Myocyte (in vitro differentiated cells): ENCODE results near the gene TMEM132C. TPM values are rescaled to one million over a fixed set of nuclear protein-coding genes. Genes with fewer than 3 reads are reported as not detected.

Experiments used
- DNase-seq: peaks from one replicate; pipeline ENCODE4 v3.0.0-alpha.2; 2012; ENCODE audit warnings: low read depth
- total RNA-seq: library from RNA; depleted of rRNA; stranded (reverse); fragments of >200 nt; gene quantifications from 2 replicates; pipeline ENCODE4 v1.2.3, GENCODE V29; 2014

Gene TMEM132C
- total RNA-seq, 1 donor from 2014 or later: not detected

DNA sequence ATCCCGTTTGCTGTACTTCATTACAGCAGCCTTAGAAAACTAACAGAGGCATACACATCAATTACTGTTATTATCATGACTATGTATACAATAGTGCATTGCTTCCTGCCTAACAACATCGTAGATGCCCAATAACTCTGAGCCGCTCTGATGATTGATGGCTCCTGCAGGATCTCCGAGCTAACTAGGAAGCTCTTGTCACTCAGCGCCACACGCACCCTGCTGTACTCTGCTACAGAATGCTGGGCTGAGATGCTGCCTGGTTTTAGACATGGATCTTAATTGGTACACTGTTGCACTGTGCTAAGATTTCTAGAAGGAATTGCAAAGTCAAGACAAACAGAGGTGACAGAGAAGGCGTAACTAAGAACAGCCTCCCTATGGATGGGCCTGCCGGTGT, 387.5 kb downstream of the TMEM132C start:
- no peak for DNase-seq

DNA sequence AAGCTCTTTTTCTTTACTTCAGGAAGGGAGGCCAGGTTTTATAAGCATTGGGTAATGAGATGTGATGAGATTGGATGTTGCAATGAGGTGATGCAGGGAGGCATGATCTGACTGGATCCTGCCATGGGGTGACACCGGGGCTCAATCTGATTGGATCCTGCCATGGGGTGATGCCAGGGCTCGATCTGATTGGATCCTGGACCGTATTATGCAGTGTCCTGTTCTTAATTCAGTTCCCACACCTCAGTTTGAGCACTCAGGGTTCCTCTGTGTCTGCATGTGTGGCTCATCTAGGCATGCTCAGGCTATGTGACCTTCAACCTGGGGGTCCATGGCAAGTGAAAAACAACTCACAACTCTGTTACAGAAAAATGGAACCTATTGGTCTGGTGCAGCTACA, 390.4 kb downstream of the TMEM132C start:
- no peak for DNase-seq

DNA sequence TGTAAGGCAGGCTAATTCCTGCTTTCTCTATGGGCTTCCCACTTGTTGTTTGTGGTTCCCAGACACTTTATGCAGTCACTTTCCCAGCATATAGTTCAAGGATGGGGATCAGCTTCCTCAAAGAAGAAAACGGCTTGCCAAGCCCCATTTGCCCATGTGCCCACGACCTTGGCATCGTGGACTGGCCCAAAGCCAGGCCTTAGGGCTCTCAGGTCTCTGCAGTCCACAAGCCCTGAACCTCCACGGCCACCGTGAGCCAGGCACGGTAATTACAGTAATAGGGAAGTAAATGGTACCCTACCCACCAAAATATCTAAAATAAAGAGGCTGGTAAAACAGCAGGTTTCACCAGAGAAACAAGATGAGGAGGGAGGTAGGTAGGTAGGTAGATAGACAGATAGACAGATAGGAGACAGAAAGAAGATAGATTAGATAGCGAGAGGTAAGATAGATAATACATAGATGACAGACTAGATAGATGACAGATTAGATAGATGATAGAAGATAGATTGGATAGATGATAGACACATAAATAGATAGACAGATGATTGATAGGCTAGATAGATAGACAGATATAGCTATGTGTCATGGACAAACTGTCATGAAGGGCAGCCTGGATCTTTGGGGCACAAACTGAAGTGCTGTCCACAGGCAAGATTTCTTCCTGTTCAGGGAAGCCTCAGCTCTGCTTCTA, 393.7 kb downstream of the TMEM132C start:
- DNase-seq: no peak

DNA sequence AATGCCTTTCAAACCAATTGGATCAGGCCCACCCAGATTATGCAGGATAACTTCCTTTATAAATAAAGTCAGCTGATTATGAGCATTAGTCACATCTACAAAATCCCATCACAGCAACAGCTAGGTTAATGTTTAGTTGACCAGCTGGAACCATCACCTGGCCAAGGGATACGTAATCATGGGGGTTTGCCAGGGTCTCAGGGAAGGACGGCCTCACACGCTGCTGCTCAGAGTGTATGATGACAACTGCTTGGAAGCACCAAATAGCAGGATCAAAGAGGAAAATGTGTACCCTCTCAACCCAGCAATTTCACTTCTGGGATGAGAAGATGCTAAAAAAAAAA, 394.2 kb downstream of the TMEM132C start:
- no peak for DNase-seq

DNA sequence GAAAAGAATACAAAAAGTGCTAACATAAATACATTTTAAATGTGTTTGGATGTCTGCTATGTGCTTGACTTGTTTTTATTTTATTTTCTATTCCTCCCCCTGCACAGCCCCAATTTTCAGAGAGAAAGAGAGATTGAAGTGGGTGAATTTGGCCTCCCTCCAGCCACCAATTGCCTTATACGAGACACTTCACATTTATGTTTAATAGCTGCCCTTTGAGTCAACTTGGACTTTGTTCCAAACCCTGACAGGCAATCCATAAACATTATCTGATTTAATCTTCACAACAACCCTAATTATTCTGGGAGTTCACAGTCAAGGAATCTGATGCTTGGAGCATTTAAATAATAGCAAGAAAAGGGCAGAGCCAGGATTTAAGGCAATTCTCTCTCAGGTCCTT, 395.1 kb downstream of the TMEM132C start:
- DNase-seq: no peak

DNA sequence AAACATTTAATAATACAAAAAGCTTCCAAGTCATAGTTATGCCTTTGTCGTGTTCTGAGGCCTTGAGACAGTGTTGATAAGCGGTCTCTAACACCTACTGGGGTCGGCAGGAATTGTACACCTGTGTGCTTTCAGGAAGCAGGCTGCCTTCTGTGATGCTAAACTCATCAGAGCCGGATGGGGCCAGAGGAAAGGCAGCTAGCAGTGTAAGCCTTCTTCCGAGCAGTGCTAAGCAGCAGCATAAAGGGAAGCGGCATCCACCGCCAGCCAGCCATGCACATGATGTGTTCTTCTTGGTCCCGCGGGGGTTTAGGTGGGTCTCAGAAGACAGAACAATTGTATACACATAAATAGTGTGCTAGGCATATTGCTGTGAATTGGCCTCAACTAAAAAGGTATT, 397.5 kb downstream of the TMEM132C start:
- no peak for DNase-seq

DNA sequence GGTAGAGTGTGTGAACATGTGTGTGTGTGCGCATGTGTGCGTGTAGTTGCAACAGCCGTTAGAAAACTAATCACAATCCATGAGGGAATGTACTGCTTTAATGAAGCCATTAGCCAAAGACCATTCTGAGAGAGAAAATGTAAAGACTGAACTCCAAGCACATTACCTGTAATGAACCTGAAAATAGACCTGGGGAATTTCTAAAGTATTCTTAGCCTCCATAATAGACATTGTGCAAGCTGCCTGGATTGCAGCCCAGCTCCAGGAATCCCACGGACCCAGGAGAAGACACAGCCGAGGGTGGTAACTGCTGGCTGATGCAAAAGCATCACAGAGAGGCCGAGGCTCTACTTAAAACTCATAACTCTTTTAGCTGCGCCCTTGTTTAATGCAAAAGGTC, 400.2 kb downstream of the TMEM132C start:
- DNase-seq: no peak

DNA sequence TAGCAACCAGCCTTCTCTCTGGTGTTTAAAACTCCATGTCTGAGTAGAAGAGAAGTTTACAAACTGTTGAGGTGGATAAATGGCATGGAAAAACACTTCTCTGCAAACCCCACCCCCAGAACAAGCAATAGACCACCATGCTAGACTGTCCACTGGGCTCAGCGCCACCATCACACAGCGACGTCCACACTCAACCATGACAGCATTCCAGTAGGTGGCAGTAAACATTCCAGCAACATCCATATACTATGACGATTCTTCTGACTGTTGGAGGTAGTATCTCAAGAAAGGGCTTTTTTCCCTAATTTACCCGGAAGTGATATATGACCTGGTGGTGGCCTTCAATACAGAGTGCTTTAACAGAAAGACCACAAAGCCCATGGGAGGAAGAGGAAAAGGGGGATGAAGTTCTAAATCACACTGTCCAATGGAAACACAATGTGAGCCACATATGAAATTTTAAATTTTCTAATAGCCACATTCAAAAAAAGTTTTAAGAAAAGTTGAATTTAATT, 404.6 kb downstream of the TMEM132C start:
- no peak for DNase-seq

DNA sequence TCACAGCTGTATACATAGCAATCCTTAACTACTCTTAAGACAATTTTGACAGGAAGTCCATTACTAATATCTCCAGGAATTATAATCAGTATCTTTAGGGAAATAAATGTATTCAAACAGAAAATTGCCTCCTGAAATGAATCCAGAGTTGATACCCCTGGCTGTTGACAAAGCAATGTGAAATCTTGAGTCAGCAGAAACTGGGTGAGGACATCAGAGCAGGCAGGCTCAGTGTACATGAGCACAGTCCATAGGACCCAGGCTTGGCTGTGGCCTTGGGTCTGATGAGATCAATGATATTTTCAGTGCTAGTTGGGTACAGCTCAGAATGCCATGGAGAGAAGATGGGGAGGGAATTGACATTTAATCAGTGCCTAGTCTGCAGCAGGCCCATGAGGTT, 405.5 kb downstream of the TMEM132C start:
- no peak for DNase-seq

DNA sequence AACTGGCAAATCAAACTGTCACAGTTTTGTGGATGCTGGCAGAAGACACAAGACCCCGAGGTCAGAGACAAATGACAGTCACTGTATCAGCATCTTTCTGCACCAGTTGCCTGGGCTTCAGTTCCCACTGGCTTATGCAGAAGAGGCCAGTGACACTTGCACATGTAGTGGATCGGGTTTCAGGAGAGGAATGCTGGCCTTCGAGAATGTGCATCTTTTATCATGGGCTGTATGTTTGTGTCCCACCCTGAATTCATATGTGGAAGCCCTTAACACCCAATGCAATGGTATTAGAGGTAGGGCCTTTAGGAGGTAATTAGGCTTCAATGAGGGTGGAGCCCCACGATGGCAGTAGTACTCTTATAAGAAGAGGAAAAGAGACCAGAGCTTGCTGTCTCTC, 405.9 kb downstream of the TMEM132C start:
- no peak for DNase-seq

DNA sequence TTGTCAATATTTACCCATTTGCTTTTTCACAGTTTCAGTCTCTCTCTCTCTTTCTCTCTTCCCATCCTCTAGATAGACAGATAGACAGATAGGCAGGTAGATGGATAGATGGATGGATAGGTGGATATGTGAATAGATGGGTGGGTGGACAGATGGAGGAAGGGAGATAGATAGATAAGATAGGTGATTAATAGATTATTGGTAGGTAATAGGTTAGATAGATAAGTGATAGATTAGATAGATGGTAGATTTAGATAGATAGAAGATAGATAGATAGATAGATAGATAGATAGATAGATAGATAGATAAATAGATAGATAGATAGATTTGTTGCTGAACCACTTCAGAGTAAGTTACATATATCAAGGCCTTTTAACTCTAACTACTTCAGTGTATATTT, 408.6 kb downstream of the TMEM132C start:
- DNase-seq: no peak

DNA sequence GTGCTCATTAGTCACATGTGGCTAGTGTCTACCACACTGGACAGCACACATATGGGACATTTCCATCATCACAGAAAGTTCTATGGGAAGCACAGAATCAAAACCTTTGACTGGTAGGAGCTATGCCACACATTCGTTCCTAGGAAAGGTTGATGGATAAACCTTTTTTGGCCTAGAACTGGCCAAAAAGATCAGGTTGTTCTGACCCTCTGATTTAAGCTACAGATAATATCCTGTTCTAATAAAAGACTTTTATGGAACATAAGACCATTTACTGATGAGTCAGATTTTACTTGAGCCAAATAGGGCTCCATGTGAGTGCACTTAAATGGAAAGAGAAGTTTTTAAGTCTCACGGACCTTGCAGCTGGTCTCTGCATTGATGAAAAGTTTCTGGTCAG, 413.6 kb downstream of the TMEM132C start:
- DNase-seq: no peak

DNA sequence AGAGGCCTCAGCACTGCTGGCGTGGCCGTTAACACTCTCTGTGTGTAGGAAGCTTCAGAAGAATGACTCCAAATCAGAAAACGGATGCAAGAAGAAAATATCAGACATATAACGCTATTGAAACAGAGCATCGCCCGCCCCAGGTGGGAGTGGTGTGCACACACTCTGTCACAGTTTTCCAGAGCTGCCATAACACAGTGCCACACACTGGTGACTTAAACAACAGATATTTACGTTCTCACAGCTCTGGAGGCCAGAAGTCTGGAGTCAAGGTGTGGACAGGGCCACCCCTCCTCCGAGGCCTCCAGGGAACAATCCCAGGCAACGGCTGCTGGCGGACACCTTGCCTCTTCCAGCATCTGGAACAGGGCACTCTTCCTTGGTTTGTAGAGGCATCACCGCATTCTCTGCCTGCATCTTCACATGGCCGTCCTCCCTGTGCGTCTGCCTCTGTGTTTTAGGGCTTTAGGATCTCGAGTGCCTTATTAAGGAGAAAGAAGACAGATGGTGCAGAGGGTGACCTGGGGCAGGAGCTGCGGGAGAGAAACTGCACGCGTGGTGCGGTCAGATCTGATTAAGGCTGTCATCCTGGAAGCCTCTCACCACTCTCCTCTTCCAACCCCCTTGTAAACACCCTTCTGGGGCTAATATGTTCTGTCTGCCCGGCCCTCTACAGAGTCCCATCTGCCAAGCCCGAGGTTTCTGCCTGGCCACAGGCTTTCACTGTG, 415.7 kb downstream of the TMEM132C start:
- no peak for DNase-seq

DNA sequence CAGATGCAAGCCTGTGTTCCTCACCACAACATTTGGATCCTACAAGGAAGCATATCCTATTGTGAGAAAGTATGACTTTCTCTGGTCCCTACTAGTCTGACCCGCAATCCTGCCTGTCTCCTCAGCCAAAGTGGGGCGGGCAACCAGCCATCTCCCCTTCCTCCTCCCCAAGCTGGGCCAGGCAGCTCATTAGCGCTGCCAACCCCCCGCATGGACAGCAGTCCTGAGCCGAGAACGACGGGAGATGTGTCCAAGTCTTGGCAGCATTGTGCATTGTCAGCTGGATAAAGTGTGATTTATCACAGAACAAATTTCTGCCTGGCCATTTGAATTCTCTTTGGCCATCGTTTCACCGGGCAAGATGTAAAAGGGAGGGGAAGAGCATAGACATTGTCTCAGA, 417.4 kb downstream of the TMEM132C start:
- no peak for DNase-seq

DNA sequence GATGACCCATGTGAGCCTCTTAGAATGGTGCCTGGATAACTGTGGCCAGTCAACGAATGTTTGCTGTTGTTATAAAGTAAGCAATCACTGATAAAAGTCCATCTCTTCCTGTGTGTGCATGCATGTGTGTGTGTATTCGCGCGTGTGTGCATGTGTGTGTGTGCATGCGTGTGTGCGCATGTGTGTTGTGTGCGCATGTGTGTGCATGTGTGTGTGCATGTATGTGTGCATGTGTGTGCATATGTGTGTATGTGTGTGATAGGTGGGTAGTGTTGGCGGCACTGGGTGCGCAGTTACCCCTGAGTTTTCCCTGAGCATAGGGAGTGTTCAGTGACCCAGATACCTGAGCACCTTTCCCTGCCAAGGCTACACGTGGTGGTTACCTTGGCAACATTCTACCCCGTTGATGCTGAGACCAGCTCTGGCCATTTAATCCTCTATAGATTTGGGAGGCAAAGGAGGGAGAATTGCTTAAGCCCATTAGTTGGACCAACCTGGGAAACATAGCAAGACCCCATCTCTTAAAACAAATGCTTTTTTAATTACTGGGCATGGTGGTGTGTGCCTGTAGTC, 419.0 kb downstream of the TMEM132C start:
- no peak for DNase-seq

DNA sequence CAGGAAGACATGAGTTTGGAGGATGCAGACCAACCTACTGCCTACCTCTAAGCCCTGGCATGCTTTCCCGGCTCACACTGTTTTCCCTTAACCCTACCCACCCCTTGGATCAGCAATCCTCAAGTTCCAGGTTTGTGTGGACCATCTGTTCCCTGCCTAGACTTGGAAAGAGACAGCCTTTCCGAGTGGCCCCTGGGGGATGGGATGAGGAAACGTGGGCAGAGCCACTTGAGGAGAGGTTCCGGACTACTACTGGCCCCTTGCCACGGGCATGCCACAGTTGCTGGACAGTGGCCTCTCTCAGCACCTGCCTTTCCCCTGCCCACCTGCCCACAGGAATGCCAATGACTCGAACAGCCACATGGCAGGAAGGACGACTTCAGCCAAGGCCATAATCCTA, 420.9 kb downstream of the TMEM132C start:
- DNase-seq: no peak

DNA sequence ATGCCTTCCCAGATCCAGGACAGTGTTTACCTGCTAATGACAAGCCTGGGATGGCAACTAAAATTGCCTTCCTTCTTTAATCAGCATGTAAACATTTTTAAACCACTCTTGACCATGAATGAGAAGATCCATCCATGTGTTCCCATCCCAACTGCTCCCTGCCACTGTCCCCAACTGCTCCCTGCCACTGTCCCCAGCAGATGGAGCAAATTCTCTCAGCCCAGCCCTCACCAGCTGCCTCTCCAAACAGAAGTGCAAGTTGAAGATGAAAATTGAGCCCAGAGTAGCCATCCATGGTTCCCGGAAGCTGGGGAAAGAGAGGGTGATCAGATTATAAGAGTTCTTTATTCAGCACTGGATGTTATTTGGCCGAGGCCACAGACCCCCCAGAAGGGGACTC, 423.7 kb downstream of the TMEM132C start:
- DNase-seq: no peak

DNA sequence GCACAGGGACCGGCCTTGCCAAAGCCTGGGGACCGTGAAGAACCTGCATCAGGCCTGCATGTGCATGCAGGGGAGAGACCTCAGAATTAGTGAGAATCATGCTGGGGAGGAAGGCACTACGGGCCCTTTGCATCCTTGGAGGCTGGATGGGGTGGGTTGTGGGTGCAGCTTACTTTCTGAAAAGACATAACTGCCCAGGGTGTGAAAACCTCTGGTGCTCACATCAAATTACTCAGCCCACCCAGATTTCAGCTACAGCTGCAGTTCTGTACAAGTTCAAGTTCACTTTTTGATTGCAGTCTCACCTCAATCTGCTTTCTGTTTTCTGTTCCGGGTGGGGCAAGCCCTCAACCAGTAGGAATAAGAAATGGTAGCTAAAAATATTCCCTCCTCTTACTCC, 426.1 kb downstream of the TMEM132C start:
- DNase-seq: no peak

DNA sequence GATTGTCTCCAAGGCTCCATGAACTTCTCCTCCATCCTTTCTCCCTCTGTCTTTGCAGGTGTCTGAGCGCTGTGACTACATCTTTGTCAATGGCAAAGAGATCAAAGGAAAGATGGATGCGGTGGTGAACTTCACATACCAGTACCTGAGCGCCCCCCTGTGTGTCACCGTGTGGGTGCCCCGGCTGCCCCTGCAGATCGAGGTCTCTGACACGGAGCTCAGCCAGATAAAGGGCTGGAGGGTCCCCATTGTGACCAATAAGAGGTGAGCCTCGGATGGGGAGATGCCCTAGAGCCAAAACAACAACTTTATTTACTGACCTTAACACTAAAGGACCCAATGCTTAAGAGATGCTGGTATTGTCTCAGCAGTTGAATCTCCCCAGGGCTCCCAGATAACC, 426.8 kb downstream of the TMEM132C start:
- no peak for DNase-seq

DNA sequence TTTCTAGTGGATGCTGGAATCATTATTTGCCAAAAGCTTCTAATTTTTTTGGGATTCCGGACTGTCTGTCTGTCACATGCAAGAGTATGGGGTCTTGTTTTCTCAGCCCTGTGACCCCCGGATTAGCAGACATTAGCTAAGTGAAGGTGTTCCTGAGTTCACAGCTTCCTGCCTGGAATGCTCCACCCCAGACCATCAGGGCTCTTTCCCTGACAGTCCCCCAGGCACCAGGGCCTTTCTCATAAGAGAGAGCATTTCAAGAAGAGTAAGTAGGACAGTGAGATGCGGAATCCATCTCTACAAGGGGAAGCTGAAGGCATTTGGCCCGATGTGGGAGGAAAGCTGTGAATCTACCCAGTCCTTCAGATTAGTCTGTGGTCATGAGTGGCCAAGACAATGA, 427.5 kb downstream of the TMEM132C start:
- DNase-seq: no peak

DNA sequence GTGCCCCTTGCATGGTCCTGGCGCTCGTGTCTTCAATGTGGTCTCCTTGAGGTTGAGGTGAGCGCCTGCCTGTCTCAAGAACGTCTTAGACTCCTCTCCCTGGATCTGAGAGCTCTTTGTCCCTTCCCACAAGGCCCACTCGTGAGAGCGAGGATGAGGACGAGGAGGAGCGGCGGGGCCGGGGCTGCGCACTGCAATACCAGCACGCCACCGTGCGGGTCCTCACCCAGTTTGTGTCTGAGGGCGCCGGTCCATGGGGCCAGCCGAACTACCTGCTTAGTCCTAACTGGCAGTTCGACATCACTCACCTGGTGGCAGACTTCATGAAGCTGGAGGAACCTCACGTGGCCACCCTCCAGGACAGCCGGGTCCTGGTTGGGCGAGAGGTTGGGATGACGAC, 428.7 kb downstream of the TMEM132C start:
- DNase-seq: no peak

DNA sequence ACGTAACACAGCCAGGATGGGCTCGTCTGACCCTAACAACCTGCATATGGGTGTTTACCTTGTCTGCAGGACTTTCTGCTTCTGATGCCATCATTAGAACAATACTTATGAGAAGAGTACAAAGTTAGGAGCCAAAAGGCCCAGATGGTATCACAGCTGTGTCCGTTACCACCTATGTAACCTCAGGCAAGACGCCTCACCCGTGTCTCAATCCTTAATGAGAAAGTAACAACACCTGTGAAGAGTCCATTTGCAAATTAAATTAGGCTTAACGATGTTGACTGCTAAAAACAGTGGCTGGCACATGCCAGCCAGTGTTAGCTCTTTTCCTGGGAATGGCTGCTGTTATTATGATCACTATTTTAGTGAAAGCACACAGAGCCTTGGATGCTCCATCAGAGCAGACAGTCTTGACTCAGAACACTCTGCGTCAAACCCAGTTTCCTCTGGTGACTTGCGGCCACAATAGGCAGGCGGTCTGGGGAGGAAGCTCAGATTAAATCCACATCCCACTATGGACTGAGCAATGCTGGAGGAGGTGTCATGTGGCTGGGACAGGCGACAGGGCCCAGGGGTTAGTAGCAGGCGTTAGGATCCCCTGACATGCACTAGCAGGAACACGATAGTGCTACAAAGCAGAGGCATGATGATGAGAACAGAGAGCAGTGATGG, 431.5 kb downstream of the TMEM132C start:
- DNase-seq: no peak
